GM03348 (cell line): ENCODE measurements around the gene PDLIM5.

Experiments used
- DNase-seq: peaks from one replicate; pipeline ENCODE4 v3.0.0; 2012; ENCODE audit warnings: low spot score

Gene PDLIM5

GRCh38 chr4:94561249-94562024 lies 109.7 kb downstream of the PDLIM5 start:
- peak; percentile 53 for DNase-seq

DNA sequence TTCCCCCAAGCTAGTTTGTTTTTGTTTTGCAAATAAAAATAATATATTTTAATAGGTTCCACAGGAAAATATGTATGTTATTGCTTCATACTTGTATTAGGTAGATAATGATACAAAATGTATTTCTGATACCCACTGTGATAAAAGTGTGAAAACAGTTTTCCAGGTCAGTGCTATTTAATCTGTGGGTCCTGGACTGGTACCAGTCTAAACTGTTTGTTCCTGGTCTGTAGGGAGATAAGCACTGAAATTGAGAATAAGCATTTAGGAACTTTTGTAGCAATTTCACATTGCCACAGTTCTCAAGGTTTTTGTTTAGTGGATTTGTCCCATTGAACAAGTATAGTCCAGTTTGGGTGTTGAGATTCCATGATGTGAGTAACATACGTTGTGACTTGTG lies 110.5 kb downstream of the PDLIM5 start:
- DNase-seq: no peak

DNA sequence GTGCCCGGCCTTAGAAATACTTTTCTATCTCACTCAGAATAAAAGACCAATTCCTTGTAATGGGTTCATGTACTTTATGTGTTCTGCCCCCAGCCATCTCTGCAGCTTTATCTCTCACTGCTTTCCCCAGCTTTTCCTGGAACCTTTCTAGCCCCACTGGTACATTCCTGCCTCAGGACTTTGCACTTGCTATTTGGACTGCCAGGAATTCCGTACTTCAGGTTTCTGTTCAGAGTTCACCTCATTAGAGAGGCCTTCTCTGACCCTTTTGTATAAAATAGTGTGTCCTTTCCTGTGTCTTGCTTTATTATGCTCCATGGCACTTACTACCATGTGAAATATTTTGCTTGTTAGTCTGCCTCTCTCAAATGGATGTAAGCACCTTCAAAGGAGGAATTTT lies 112.5 kb downstream of the PDLIM5 start:
- no peak for DNase-seq

GRCh38 chr4:94566420-94566819 lies 114.7 kb downstream of the PDLIM5 start:
- no peak for DNase-seq

- no peak for DNase-seq
Observed at GRCh38 chr4:94567811-94568210, 116.1 kb downstream of the PDLIM5 start.

DNA sequence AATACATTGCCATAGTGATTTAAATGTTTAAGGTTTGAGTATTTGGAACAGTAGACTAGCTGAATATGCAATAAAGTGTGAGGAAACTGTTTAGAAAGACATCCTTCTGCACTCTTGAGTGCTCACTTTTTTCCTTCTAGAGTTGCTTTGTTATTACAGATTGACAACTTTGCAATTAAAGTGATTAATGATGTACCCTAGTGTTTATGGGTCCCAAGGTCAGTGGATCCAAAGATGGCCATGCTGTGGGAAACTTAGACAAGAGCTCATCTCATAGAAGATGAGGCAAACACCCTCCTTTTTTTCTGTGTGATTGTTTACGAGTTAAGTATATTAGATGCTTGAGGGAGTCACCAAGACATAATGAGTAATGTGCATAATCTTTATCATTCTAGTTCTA lies 118.8 kb downstream of the PDLIM5 start:
- DNase-seq: no peak

- no peak for DNase-seq
Observed at GRCh38 chr4:94571298-94571697, 119.6 kb downstream of the PDLIM5 start.

GRCh38 chr4:94571715-94572114 lies 120.0 kb downstream of the PDLIM5 start:
- DNase-seq: no peak

DNA sequence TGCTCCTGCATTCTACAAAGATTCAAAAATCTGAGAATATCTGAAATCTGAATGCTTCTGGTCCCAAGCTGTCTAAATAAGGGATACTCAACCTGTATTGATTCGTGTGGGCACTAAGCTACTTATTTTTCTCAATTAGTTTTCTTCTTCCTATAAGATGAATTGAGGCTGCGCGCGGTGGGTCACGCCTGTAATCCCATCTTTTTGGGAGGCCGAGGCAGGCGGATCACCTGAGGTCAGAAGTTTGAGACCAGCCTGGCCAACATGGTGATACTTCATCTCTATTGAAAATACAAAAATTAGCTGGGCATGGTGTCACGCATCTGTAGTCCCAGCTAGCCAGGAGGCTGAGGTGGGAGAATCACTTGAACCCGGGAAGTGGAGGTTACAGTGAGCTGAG lies 122.3 kb downstream of the PDLIM5 start:
- DNase-seq: no peak

DNA sequence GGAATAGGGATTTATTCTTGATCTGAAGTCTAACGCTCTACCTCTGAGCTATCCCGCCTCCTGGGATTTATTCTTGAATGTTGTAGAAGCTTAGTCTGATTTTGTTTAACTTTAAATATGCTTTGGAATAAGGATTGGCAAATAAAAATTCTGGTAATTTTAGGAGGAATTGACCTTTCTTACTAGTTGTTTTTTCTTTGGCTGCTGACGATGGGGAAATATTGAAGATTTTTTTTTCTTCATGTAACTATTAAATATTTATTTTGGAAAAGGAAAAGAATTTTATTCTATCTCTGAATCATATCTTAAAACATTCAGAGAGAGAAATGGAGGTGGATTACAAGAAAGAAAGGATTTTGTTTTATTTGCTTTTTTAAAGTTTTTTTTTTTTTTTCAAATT lies 122.9 kb downstream of the PDLIM5 start:
- DNase-seq: no peak

DNA sequence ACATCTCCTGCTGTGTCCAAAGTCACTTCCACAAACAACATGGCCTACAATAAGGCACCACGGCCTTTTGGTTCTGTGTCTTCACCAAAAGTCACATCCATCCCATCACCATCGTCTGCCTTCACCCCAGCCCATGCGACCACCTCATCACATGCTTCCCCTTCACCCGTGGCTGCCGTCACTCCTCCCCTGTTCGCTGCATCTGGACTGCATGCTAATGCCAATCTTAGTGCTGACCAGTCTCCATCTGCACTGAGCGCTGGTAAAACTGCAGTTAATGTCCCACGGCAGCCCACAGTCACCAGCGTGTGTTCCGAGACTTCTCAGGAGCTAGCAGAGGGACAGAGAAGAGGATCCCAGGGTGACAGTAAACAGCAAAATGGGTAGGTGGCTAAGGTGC lies 123.9 kb downstream of the PDLIM5 start:
- no peak for DNase-seq

GRCh38 chr4:94576210-94576609 lies 124.5 kb downstream of the PDLIM5 start:
- DNase-seq: no peak

GRCh38 chr4:94577136-94577535 lies 125.4 kb downstream of the PDLIM5 start:
- DNase-seq: no peak

DNA sequence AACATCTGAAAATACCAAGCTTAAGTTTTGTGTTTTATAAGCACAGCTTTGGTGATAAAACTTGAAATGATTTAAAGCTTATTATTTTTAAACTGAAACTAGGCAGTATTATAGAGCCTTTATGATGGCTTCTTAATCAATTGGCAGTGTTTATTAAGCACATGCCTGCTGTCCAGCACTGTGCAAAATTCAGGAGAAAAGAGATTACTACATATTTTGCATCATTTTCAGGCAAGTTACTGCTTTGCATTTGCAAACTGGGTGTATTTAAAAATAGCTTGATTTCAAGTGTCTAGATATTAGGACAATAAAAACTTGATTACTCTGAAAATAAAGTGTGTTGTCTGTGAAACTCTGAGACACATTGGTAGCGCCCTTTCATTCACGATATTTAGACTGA lies 126.5 kb downstream of the PDLIM5 start:
- DNase-seq: no peak

DNA sequence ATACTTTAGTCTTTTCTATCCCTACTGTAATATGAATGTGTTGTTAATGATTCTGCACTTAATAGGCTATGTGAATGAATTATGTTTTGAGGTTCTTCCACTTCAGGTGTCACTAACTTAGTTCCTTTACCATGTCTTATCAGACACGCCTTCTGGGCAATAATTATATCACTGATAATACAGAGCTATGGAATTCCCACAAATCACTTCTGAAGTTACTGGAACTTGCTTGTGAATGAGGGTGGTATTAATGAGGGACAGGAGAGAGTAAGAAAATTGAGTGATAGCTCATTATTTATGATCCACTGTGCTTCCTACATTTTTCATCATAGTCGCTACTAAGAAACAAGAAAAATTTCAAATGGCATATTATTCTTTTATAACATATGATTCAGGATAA lies 130.0 kb downstream of the PDLIM5 start:
- DNase-seq: no peak

GRCh38 chr4:94582517-94582916 lies 130.8 kb downstream of the PDLIM5 start:
- no peak for DNase-seq

DNA sequence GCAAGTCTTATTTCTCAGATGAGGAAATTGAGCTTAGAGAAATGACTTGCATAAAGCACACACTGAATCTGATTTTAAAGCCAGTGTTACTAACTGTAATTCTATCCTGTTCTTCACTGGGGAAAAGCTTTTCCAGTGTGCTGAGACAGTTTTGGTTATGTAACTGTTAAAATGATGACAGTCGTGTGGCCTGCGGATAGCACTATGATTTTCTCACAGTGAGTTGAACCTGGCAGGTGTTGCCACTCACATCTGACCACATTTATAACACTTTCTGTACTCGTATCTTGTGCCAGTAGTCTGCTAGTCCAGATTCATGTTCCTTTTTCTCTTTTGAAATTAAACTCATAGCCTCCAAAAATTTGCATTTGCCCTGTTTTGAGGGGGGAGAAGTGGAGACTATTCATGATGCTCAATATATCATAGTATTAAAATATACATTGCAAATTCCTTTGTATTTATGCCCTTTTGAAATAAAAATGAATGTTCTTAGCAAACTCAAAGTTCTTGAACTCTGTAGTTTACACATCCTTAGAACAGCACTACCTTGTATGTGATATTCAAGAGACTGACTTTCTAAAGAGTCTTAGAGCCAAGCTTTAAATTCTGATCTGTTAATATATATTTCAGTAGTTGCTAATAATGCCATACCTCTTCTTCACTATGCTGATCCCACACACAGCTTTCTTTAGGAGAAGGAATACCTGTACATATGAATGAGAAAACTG lies 132.3 kb downstream of the PDLIM5 start:
- no peak for DNase-seq

DNA sequence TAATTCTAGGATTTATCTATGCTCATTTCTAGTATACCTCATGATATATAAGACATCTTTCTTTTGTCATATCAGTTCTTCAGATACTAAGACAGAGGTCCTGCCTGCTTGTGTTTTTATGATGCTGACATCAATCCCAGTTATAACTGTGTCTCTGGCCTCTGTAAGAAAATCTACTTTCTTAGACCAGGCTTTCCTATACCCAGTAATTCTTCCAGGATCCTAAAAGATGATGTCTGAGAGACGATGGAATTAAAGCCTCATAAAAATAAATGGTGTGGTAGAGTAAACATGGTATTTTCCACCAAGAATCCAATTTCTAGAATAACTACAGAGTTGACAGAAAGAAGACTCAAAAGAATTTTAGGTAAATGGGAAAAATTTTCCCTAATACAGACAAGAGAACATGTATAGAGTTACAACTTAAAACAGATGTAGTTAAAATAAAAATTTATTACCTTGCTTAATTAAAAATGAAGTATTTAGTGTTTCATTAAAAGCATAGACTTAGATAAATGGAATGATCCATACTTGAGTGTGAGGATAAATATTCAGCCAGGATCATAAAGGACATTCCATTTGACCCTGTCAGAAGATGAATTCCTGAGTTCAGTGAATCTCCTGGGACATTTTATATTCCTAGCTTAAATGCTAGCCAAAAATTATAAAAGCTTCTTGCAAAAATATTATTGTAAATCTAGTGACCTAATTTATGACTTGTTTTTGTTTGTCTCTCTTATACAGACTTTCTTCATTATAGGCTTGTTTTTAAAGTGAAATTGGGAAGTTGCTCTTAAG lies 137.4 kb downstream of the PDLIM5 start:
- DNase-seq: peak; percentile 48

GRCh38 chr4:94590493-94590892 lies 138.8 kb downstream of the PDLIM5 start:
- DNase-seq: no peak

- no peak for DNase-seq
Observed at GRCh38 chr4:94591289-94591688, 139.5 kb downstream of the PDLIM5 start.

- DNase-seq: no peak
Observed at GRCh38 chr4:94595013-94595412, 143.3 kb downstream of the PDLIM5 start.

GRCh38 chr4:94595880-94596483 lies 144.2 kb downstream of the PDLIM5 start:
- DNase-seq: peak; percentile 47
